Activated CD4-positive, alpha-beta T cell treated with anti-CD3 and anti-CD28 coated beads, Interleukin-2, amount 50 U/mL, for 4 hours (primary cell): ENCODE measurements around the gene CWF19L1.
A peak's percentile ranks its signal among the peaks of the same experiment; 100 is the strongest.

Experiments used
- DNase-seq, 2 experiments: peaks; one replicate each; pipeline ENCODE4 v3.0.0-alpha.2; 2020

Gene CWF19L1

DNA sequence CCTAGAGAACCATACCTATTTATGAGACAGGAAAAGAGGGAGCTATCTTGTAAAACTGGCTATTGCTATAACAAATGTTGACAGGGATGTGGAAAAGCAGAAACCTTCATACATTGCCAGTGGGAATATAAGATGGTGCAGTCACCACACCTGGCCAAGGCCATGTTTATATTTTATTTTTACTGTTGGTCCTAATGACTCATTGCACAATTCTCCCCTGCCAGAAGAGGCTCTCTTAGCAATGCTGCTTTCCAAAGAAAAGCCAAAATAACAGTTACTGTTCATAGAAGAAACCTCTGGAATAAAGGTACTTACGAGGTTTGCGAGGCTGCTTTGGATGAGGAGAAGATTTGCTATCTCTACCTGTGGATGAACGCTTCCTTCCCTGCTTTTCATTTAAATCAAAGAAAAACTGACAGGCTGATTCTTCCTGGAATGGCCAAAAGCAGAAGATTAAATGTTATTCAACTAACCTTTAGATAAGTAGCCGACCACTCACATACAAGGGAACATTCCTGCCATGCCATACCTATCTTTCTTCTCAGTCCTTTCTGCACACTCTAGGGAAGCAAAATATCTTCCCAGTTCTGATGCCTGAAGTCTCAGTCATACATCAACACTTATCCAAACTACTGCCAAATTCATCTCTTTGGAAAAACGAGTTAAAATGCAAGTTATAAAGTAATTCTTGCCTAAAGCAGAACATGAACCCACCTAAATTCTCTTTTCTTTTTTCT lies 21.8 kb downstream of the CWF19L1 start:
- DNase-seq, result no peak

DNA sequence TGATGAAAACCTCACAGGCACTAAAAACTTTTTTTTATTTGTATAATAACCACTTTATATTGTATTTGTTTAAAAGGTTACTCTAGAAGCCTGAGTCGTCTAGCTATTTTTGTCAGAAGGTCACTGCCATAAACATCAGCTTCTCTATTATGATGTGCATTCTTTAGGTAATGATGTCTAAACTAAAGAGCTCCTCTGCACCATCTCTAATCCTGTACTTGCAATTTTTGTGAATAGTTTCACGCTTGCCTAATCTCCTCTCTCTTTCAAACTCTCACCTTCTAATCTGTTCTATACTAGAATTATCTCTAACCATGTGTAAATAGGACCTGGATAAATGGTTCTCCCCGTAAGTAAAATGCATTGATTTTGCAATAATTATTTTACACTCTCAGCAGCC lies 27.6 kb downstream of the CWF19L1 start:
- no peak for DNase-seq

DNA sequence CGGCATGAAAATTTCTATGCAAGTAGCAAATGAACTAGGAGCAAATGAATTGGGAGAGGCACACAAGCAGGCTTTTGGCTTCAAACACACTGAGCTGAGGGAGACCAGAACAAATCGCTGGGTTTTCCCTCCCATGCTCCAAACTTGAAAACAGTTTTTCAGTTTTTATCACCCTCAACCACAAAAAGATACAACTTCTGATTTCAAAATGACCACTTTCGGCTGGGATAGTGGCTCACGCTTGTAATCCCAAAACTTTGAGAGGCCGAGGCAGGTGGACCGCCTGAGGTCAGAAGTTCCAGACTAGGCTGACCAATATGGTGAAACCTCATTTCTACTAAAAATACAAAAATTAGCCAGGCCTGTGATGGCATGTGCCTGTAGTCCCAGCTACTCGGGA lies 29.0 kb downstream of the CWF19L1 start:
- no peak for DNase-seq

DNA sequence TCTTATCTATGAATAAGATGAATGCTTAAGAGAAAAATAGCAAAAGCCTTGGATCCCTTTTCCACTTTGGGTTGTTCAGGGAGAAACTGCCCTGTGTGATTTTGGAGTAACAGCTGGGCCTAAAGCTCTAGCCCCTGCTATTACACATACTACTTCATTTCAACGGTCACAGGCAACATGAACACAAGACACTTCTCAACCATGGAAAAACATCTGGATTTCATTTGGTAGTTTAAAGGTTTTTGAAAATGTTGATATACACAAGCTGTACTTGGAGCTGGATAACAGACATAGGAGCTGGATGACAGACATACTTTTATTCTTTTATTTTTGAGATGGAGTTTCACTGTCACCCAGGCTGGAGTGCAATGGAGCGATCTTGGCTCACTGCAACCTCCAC lies 35.3 kb downstream of the CWF19L1 start:
- no peak for DNase-seq

DNA sequence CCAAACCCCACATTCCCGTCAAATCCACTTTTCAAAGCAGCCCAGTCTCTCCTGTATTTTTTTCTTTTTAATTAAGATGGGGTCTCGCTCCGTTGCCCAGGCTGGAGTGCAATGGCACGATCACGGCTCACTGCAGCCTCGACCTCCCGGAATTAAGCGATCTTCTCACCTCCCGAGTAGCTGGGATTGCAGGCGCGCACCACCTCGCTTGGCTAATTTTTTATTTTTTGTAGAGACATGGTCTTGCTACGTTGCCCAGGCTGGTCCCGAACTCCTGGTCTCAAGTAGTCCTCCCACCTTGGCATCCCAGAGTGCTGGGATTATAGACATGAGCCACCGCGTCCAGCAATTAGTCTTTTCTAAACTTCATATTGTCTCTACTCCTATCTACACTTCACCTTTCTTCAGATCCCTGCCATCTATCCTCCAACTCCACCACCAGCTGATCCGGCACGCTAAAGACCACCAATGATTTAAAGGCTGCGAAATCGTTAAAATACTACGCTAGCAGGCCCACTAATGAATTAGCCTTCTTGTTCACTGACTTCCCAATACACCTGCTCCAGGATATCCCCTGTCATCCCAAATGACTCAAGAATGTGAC lies 37.5 kb downstream of the CWF19L1 start:
- DNase-seq, result no peak

DNA sequence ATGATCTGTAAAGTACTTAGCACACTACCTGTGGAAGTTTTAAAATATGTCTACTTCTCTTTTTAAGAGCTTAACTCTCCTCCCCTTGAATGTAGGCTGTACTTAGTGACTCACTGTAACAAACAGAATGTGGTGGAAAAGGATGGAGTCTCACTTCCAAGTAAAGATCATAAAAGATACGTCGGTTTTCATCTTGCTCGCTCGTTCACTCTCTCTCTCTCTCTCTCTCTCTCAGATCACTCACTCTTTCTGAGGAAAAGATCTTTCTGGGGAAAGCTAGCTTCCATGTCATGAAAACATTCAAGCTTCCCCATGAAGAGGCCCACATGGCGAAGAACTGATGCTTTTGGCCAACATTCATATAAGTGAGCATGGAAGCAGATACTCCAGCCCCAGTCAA lies 43.6 kb downstream of the CWF19L1 start:
- DNase-seq, result no peak

DNA sequence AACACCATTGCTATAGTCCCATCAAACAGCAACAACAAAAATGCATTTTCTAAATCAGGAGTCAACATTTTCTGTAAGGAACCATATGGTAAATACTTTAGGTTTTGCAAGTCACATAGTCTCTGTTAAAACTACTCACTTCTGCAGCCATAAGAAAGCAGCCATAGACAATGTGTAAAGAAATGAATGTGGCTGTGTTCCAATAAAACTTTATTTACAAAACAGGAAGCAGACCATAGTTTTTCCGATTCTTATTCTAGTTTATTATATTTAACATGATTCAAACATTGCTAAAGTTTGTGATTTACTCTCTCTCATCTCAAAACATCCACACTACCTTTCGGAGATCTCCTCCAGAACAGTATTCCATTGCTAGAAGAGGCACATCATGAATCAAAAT lies 44.9 kb downstream of the CWF19L1 start:
- no peak for DNase-seq

DNA sequence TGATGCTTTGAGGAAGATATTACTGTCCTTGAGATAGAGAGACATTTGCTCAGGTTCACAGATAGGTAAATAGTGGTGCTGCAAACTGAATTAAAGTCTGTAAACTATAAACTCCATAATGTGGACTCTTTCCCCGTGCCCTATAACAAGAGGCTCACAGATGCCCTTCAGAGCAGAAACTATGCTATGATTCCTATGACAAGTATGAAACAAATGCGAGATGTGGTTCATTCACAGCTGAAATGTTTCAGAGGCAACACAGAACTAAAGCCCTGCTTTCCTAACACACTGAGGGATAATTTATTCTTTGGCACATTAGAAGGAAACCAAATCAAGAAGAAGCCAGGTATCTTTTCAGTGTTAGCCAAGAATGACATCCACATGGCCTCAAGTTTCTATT lies 51.4 kb downstream of the CWF19L1 start:
- DNase-seq, result no peak

DNA sequence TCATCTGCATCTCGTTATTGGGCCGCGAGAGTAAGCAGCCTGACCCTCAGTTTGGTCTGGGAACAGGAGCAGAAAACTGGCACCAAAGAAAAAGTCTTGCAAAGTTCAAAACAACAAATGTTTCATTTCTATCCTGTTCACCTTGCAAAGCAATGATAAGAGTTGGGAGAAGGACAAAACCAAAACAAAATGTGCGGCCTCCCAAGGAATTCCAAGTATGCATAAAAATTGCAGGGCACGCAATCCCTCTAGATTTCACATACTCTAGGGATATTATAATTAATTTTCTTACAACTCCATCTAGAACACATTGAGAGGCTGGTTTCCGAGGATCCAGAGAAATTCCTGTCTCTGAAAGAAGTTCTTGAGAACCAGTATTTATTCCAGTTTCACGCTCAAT lies 58.1 kb downstream of the CWF19L1 start:
- DNase-seq, result no peak

DNA sequence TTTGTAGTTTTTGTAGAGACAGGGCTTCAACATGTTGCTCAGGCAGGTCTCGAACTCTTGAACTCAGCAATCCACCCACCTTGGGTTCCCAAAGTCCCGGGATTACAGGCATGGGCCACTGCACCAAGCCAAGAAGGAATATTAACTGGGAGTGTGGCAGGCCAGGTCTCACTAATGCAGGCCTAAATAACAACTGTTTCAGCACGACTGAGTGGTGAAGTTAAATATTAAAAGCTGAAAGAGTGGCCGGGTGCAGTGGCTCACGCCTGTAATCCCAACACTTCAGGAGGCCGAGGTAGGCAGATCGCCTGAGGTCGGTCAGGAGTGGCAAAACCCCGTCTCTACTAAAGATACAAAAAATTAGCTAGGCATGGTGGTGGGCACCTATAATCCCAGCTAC lies 59.2 kb downstream of the CWF19L1 start:
- no peak for DNase-seq

DNA sequence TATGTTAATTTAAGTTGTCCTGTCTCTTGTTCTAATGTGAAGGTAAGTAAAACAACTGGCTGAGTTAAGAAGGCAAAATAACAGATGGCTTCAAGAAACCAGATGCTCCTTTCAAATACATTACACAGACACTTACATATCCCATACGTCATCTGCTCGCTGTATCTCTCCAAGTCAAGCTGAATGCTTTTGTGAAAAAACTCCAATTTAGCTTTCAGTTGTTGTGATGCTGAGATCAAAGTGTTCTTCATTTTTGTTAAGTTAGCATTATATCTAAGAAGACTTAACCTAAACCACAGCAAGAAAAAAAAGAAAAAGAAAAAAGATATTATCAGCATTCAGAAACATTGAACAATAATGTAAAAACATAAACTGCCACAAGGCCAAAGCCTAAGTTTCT lies 63.1 kb downstream of the CWF19L1 start:
- no peak for DNase-seq

DNA sequence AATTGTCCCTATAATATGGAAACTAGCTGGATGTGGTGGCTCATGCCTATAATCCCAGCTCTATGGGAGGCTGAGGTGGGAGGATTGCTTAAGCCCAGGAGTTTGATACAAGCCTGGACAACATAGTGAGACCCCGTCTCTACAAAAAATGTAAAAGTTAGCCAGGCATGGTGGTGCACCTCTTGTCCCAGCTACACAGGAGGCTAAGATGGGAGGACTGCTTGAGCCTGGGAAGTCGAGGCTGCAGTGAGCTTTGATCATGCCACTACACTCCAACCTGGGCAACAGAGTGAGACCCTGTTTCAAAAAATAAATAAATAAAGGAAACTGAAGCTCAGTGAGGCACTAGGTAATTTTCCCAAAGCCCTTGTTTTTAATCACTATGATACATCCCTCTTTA lies 65.9 kb downstream of the CWF19L1 start:
- no peak for DNase-seq

DNA sequence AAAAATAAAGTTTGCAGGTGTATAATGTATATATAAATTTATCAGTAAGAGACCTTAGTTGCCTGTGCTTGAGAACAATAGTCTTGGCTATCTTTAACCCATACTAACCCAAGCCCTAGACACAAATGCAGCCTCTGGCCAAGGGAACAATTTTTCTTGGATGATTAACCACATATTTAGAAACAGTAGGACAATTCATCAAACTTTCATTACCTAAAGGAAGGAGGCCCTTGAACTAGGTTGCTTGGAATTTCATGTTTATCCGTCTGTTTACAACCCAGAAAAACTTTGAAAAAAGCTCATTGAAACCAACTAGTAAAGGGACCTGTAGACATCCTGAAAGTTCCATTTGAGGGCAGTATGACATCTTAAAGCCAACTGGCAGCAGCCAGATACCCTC lies 72.7 kb downstream of the CWF19L1 start:
- DNase-seq, result no peak

DNA sequence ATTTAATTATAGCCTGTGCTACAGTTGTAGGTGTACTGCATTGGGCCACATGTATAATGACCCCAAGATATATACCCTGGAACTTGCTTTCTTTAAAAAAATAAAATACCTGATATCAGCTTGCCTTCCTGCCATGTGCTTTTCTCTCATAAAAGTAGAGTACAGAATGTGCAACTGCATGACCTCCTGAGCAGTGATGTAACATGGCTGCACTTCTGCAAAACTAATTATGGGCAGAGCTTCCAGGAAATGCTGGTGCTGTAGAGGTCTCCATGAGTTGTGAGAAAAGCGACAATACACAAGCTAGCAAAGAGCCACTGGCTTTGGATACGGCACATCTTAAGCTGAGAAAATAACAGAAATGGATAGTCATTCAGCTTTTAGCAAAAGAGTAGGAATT lies 75.1 kb downstream of the CWF19L1 start:
- DNase-seq, result no peak

DNA sequence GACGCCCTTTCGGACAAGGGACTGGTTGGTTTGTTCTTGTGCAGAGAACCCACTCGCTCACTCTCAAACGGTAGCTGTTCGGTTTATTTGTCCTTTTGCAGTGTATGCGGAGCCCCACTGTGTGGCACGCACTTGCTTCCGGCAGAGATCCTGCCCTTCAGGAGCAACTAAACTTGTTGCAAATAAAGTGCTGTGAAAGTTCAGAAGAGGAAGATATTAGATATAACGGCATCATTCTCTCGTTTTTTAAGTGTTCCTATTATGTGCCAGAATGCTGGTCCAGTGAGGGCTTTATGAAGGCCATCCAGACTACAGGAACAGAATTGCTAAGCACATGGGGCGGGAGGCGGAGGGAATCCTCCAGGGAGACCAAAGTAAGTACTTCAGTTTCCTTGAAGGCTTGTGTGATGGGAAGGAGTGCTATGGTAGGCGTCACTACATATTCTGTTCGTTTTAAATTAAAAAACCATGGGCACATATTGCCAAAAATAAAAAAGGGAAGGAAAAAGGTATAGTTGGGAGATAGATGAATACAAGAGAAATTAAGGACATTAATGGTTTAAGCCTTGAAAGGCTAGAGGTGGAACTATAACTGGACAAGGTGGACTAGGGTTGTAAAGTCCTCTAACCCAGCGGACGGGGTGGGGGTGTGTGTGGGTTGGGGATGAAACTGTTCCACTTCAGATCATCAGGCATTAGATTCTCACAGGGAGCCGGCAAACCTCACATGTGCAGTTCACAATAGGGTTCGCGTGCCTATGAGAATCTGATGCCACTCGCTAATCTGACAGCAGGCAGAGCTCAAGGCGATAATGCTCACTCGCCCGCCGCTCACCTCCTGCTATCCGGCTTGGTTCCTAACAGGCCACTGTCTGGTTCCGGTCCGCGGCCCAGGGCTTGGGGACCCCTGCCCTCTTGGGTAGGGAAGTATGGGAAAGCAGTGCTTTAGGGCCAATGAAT lies 80.9 kb downstream of the CWF19L1 start:
- peak in 1 of 2 experiments; percentile 6 for DNase-seq

DNA sequence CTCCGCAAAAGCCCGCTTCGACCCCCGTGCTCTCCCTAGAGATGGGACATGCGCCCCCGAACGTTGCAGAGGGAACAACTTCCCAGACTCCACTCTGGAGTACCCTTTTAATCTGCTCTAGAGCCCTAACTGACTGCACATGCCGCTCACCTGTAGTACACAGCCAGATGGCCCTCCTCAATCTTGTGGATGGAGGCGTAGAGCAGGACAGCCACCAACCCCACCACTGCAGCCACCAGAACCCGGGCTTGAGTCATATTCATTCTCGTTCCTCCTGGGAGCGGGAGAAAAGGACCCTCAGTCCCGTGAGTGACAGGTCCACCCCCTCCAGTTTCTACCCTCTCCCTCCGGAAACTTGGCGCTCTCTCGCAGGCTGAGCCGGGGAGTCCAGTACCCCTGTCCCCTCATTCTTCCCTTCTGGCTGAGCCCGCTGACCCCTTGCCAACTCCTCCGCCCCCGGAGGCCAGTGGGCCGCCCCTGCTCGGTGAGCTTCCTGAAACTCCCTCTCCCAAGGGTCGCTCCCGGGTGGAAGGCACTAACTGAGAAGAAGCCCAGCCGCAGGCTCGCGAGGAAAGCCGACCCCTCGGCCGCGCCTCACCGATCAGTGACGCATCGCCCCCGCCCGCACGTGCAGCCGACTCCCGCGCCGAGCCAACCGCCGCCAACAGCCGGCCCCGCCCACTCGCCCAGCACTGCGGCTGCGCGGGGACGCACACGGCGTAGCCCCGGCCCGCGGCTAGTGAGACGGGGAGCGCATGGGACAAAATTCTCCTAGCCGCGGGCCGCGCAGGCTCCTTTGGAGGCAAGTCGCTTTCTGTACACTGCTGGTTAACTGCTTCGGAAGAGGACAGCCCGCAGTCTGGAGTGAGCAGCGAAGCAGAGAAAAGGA lies 81.8 kb downstream of the CWF19L1 start, which contains the start of gene ERLIN1:
Gene ERLIN1 (minus strand): TSS at position 666 of the 889 bp plus-strand sequence. CDS start 403 bp downstream, at position 263.
- DNase-seq, result peak; percentile 90 to 92

DNA sequence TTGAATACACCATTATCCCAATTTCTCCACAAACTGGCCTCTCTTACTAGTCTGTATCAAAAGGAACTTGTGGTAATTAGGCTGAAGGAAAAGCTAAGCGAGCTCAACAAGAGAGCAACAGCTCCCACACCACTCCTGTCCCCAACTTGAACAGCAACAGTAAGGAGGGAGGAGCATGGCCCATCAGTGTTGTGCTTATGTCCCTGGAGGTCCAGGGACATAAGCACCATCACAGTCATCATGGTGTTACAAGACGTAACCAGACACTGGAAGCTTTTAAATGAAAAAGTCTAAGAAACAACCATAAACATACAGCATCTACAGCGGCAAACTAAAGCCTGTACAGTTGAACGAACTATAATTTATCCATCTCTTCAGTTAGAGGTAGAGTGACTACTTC lies 82.6 kb downstream of the CWF19L1 start:
- no peak for DNase-seq

DNA sequence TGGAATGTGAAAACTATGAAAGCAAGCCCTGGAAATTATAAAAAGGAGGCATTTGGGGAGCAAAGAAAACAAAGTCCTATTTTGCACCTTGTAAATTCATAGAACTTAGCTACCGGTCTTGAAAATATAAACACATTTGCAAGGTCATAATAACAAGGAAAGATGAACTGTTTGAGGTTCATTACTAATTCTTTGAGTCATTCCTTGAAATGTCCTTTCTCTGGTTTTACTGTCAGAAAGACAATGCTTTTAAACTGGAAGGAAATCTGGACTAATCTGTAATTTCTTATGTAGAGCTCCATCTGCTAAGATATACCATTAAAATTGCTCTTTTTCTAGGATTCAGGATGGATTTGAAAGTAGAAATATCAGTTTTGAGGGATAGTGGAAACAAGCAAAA lies 83.0 kb downstream of the CWF19L1 start:
- no peak for DNase-seq

DNA sequence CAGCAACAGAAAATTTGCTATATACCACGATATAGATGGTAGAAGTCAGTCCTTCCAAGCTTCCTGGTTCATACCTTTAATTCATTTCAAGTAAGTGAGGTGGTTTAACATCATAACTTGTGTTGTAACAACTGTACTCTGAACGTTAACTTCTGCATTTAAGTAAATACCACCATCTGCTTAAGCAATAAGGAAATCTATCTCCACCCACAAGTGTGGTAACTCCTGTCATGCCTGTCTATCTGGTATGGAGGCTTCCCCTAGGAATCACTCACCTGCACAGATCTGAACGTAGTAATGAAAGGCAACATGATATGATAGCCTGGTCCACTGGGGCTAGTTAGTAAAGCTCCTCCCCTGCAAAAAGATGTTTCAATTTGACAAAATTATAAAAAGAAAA lies 84.0 kb downstream of the CWF19L1 start:
- DNase-seq, result no peak

DNA sequence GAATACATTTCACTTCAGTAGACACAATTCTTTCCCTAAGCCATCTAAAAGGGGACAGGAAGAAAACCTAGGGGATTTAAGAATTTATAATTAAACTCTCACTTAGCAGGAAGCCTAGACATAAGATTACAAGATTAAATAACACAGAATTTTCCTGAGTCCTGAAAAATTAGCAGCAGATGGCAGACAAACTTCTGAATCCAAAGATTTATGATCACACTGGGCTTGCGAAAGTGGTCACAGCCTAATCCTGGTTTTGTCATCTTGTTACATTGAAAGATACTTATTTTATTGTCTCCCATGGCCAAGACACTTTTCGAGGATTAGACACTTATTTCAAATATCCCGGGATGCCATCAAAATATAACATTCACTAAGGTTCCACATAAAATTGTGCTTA lies 84.5 kb downstream of the CWF19L1 start:
- DNase-seq, result no peak
